ENCODE data around the gene RIMS4.
A peak's percentile ranks its signal among the peaks of the same experiment; 100 is the strongest.

Gene RIMS4

GRCh38 chr20:44724423-44725091 is 85.8 kb downstream of the RIMS4 start:
- no peaks in the 10 kb centered on the region for H4K20me1 ChIP-seq (ENCODE audit: insufficient read depth)
- peaks cover 38% of the 10 kb centered on the region for H3K4me1 ChIP-seq (ENCODE audit: low read depth, poor library complexity, severe bottlenecking)
- H3K4me2 ChIP-seq = no peak overlapping the region; the same call in 1 of the 2 replicates
- no peak overlapping the region for H3K9ac ChIP-seq
- peaks cover 4% of the 10 kb centered on the region; the same call in 1 of the 2 replicates for H3K27me3 ChIP-seq (ENCODE audit: insufficient read depth, low read depth)
- no peaks in the 10 kb centered on the region for H3K79me2 ChIP-seq (ENCODE audit: insufficient read depth, low read depth)
- TF ChIP-seq, protein P1, sequence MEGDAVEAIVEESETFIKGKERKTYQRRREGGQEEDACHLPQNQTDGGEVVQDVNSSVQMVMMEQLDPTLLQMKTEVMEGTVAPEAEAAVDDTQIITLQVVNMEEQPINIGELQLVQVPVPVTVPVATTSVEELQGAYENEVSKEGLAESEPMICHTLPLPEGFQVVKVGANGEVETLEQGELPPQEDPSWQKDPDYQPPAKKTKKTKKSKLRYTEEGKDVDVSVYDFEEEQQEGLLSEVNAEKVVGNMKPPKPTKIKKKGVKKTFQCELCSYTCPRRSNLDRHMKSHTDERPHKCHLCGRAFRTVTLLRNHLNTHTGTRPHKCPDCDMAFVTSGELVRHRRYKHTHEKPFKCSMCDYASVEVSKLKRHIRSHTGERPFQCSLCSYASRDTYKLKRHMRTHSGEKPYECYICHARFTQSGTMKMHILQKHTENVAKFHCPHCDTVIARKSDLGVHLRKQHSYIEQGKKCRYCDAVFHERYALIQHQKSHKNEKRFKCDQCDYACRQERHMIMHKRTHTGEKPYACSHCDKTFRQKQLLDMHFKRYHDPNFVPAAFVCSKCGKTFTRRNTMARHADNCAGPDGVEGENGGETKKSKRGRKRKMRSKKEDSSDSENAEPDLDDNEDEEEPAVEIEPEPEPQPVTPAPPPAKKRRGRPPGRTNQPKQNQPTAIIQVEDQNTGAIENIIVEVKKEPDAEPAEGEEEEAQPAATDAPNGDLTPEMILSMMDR (conservative IDR thresholded peaks at IDR 0.05; ENCODE audit: low read depth, low read length) = no peak
- H3K36me3 ChIP-seq (ENCODE audit: insufficient read depth) = no peaks in the 10 kb centered on the region
- H3K4me3 ChIP-seq (IDR thresholded peaks at IDR 0.05; ENCODE audit: insufficient read depth, low read depth, low read length) = no peak overlapping the region
- no peak overlapping the region for H3K27ac ChIP-seq
- H2AFZ ChIP-seq (ENCODE audit: low read depth) = no peak overlapping the region

DNA sequence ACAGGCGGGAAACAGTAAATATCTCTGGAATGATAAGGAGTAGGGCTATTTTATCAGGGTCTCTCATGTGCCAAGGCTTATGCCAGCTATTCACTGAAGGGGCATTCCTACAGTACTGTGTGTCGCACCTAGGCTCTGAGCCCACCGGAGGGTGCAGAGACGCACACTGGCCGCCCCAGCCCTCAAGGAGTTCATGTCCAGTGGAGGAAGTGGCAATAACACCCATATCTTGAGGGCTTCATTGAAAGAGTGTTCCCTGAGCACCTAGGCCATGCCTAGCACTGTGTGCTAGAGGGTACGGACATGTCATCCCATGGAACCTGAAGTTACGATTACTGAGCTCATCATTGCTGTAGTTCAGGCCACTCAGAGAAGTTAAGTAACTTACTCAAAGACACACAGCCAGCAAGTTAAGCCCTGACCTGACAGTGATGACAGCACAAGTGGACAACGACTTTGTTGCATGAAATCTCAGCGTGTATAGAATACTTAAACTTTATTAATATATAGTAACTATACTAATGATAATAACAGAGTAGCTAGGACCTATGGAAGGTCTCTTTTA is 86.5 kb downstream of the RIMS4 start:
- TF ChIP-seq, protein P1 (conservative IDR thresholded peaks at IDR 0.05; ENCODE audit: low read depth, low read length) = no peak
- Histone ChIP-seq H4K20me1 (ENCODE audit: insufficient read depth) (no peaks in the 10 kb centered on the region), H2AFZ (ENCODE audit: low read depth) (no peak overlapping the region), H3K27me3 (ENCODE audit: insufficient read depth, low read depth) (peaks cover 7% of the 10 kb centered on the region; the same call in 1 of the 2 replicates), H3K9ac (no peak overlapping the region), H3K4me3 (IDR thresholded peaks at IDR 0.05; ENCODE audit: insufficient read depth, low read depth, low read length) (no peak overlapping the region), H3K79me2 (ENCODE audit: insufficient read depth, low read depth) (no peaks in the 10 kb centered on the region), H3K4me2 (peak overlapping the region; percentile 43; the same call in 1 of the 2 replicates), H3K4me1 (ENCODE audit: low read depth, poor library complexity, severe bottlenecking) (peaks cover 35% of the 10 kb centered on the region), H3K36me3 (ENCODE audit: insufficient read depth) (no peaks in the 10 kb centered on the region), H3K27ac (no peak overlapping the region)

- H3K9ac ChIP-seq = no peak overlapping the region
- no peaks in the 10 kb centered on the region for H4K20me1 ChIP-seq (ENCODE audit: insufficient read depth)
Observed at GRCh38 chr20:44723391-44723790, 87.0 kb downstream of the RIMS4 start.

DNA sequence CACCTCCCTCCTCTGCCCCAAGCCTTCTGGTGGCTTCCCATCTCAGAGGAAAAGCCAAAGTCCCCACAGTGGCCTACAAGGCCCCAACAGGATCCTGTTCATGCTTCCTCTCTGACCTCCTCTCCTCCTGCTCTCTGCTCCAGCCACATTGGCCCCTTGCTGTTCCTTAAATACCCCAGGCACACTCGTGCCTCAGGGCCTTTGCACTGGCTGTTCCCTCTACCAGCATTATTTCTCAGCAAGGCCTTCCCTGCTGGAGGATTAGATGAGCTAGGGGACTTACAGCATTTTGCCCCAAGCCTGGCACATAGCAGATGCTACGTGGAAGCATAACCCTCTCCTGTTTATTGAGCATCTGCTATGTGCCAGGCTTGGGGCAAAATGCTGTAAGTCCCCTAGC is 87.4 kb downstream of the RIMS4 start:
- Histone ChIP-seq H3K79me2 (ENCODE audit: insufficient read depth, low read depth) (no peaks in the 10 kb centered on the region), H3K4me1 (ENCODE audit: low read depth, poor library complexity, severe bottlenecking) (peaks cover 28% of the 10 kb centered on the region), H4K20me1 (ENCODE audit: insufficient read depth) (no peaks in the 10 kb centered on the region), H3K36me3 (ENCODE audit: insufficient read depth) (no peaks in the 10 kb centered on the region), H3K4me3 (IDR thresholded peaks at IDR 0.05; ENCODE audit: insufficient read depth, low read depth, low read length) (no peak overlapping the region), H3K4me2 (0 out of 2 replicates have a peak overlapping the region, but pooled peaks have one; percentile 43), H3K27me3 (ENCODE audit: insufficient read depth, low read depth) (peaks cover 16% of the 10 kb centered on the region; the same call in 1 of the 2 replicates), H3K9ac (no peak overlapping the region), H2AFZ (ENCODE audit: low read depth) (no peak overlapping the region), H3K27ac (no peak overlapping the region)
- TF ChIP-seq, protein P1 (conservative IDR thresholded peaks at IDR 0.05; ENCODE audit: low read depth, low read length) = no peak

More at GRCh38 chr20:44723391-44723790, 87.0 kb downstream of the RIMS4 start:
- peaks cover 30% of the 10 kb centered on the region for H3K4me1 ChIP-seq (ENCODE audit: low read depth, poor library complexity, severe bottlenecking)
- TF ChIP-seq, protein P1 (conservative IDR thresholded peaks at IDR 0.05; ENCODE audit: low read depth, low read length) = no peak
- no peaks in the 10 kb centered on the region for H3K36me3 ChIP-seq (ENCODE audit: insufficient read depth)
- no peak overlapping the region for H3K4me3 ChIP-seq (IDR thresholded peaks at IDR 0.05; ENCODE audit: insufficient read depth, low read depth, low read length)
- H3K27me3 ChIP-seq (ENCODE audit: insufficient read depth, low read depth) = peaks cover 12% of the 10 kb centered on the region; the same call in 1 of the 2 replicates
- H3K79me2 ChIP-seq (ENCODE audit: insufficient read depth, low read depth) = no peaks in the 10 kb centered on the region
- peak overlapping the region; percentile 43; the same call in 1 of the 2 replicates for H3K4me2 ChIP-seq
- no peak overlapping the region for H3K27ac ChIP-seq
- H2AFZ ChIP-seq (ENCODE audit: low read depth) = no peak overlapping the region
